T-helper 1 cell treated with Interleukin-12 subunit alpha and Interleukin-12 subunit beta and Interleukin-4 antibody, amounts not matched to agents 30 ng/mL and 1 ng/mL, for 36 hours (primary cell): ENCODE results near the gene TM7SF3. TPM values are rescaled to one million over a fixed set of nuclear protein-coding genes. Genes with fewer than 3 reads are reported as not detected.

ENCODE experiments used
- intact Hi-C: fragments of 100-400 bp; cut with micrococcal nuclease; formaldehyde crosslinking; loops from one replicate; pipeline ENCODE4 v1.15.1; 2024
- total RNA-seq: library from RNA; stranded (reverse); gene quantifications from 2 replicates; pipeline ENCODE4 v1.2.3, GENCODE V29; 2022

Gene TM7SF3, protein sequence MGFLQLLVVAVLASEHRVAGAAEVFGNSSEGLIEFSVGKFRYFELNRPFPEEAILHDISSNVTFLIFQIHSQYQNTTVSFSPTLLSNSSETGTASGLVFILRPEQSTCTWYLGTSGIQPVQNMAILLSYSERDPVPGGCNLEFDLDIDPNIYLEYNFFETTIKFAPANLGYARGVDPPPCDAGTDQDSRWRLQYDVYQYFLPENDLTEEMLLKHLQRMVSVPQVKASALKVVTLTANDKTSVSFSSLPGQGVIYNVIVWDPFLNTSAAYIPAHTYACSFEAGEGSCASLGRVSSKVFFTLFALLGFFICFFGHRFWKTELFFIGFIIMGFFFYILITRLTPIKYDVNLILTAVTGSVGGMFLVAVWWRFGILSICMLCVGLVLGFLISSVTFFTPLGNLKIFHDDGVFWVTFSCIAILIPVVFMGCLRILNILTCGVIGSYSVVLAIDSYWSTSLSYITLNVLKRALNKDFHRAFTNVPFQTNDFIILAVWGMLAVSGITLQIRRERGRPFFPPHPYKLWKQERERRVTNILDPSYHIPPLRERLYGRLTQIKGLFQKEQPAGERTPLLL
- 54.1 and 66.3 TPM in 2 replicates for total RNA-seq

DNA sequence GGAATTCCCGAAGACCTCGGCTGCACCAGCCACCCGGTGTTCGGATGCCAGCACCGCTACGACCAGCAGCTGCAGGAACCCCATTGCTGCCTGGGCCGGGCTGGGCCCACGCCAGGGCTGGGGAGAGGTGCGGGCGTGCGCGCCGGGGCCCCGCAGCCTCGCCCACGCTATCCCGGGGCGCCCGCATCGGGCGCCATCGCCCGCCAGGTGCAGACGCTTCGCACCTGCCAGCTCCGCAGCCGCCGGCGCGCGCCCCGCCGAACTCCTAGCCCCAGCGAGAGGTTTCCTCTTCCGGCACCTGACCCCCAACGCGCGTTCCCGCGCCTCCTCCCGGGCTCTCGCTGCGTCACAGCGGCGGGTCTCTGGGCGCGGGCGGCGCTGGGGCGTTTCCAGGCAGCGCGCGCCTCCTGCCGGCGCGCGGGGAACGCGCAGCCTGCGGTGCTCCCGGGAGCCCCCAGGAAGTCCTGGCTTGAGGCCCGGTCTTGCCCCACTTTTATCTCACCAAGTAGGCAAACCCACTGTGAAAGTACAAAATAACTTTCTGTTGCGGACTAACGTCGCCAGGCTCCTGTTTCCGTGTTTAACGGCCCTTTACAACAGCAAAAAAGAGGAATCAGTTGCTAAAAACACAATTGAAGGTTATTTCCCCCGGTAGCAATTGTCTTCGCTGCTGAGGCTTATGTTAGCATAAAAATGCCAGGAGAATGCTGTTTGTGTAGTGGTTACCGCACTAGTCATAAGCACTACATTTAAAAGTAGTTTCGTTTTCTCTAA is at the start of gene TM7SF3:
Gene TM7SF3 (minus strand): TSS at position 300 of the 774 bp plus-strand sequence. CDS start 216 bp downstream, at position 84.
- intact Hi-C loops: loop anchor here (1.0 to 10.0 kb wide), 15 partner anchors 8 to 1959 kb away; partner anchors contain the start of genes CCDC91, FGFR1OP2, ITPR2 and MED21

DNA sequence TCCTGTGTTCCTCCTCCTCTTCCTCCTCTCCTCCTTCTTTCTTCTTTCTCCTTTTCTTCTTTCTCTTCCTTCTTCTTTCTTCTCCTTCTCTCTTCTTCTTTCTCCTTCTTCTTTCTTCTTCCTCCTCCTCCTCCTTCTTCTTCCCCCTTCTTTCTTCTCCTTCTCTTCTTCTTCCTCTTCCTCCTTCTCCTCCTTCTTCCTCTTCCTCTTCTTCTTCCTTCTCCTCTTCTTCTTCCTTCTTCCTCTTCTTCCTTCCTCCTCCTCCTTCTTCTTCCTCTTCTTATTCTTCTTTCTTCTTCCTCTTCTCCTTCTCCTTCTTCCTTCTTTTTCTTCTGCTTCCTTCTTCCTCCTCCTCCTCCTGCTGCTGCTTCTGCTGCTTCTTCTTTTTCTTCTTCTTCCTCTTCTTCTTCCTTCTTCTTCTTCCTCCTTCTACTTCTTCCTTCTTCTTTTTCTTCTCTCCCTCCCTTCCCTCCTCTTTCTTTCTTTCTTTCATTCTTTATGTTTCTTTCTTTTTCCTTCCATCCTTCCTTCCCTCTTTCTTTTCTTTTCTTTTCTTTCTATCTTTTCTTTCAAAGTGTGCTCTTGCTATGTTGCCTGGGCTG is 49.2 kb upstream of the TM7SF3 start:
- intact Hi-C loops: no loop called here

DNA sequence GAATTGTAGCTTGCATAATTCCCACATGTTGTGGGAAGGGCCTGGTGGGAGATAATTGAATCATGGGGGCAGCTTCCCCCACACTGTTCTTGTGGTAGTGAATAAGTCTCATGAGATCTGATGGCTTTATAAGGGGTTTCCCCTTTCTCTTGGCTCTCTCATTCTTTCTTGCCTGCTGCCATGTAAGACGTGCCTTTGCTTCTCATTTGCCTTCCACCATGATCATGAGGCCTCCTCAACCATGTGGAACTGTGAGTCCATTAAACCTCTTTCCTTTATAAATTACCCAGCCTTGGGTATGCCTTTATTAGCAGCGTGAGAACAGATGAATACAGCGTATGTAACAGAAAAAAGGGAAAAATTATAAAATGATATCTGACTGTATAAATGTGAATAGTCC is 47.1 kb upstream of the TM7SF3 start:
- intact Hi-C loops: no loop called here

DNA sequence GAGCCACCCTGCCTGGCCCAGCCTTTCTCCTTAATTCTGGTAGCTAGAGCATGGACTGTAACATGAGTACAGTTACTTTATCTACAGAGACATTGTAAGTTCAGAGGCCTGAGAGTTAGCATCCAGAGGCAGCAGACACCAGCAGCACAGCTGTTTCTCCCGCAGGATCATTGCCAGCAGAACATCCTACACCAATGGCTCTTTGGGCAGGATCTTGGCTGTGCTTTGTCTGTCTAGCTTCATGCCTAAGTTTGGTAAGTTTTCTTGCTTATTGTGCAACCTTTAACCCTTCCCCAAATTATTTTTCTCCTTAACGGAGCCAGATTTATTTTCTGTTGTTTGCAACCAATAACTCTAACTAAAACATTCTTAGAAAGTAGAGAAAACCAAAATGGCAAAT is 46.6 kb upstream of the TM7SF3 start:
- intact Hi-C loops: no loop called here

DNA sequence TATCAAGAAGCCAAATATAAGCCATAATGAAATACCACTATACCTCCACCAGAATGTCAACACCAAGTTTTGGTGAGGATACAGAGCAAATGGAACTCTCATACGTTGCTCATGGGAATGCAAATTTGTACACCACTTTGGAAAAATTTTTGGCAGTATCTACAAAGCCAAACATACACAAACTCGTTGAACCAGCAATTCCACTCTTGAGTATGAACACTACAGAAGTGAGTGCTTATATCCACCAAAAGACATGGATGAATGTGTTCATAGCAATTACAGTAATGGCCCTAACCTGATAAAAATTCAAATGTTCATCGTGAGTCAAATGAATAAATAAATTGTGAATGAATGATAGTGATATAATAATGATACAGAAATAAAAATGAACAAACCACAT is 43.4 kb upstream of the TM7SF3 start:
- intact Hi-C loops: no loop called here

DNA sequence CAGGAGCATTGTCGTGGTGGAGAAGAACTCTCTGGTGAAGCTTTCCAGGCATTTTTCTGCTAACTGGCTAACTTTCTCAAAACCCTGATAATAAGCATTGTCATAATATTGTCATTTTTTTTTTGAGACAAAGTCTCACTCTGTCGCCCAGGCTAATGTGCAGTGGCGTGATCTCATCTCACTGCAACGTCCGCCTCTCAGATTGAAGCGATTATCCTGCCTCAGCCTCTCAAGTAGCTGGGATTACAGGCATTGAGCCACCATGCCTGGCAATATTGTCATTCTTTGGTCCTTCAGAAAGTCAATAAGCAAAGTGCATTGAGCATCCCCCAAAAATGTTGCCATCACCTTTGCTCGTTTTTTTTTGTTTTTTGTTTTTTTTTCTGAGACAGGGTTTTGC is 41.8 kb upstream of the TM7SF3 start:
- intact Hi-C loops: no loop called here

DNA sequence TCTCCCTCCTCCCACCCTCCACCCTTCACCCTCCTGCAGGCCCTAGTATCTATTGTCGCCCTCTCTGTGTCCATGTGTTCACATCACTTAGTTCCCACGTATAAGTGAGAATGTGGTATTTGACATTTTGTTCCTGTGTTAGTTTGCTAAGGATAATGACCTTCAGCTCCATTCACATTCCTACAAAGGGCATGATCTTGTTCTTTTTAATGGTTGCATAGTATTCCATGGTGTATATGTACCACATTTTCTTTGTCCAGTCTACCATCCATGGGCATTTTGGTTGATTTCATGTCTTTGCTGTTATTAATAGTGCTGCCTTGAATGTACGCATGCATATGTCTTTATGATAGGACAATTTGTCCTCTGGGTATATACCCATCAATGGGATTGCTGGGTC is 38.6 kb upstream of the TM7SF3 start:
- intact Hi-C loops: no loop called here

DNA sequence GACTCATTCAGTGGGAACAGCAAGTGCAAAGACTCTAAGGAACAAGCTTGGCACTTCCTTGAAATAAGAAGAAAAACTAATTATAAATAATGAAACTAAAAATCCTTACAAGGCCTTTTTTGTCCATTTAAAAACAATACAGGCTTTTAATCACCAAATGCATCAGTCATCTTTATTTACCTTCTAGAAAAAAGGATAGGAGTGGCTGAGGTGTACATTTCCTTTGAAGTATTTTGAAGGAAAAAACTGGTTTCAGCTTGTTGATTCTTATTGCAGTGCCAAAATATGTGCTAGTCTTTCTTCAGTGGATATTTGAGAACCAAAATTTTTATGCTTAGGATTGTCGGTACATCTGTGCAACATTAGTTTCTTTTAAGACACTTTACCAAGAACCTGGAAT is 38.0 kb upstream of the TM7SF3 start:
- intact Hi-C loops: no loop called here

DNA sequence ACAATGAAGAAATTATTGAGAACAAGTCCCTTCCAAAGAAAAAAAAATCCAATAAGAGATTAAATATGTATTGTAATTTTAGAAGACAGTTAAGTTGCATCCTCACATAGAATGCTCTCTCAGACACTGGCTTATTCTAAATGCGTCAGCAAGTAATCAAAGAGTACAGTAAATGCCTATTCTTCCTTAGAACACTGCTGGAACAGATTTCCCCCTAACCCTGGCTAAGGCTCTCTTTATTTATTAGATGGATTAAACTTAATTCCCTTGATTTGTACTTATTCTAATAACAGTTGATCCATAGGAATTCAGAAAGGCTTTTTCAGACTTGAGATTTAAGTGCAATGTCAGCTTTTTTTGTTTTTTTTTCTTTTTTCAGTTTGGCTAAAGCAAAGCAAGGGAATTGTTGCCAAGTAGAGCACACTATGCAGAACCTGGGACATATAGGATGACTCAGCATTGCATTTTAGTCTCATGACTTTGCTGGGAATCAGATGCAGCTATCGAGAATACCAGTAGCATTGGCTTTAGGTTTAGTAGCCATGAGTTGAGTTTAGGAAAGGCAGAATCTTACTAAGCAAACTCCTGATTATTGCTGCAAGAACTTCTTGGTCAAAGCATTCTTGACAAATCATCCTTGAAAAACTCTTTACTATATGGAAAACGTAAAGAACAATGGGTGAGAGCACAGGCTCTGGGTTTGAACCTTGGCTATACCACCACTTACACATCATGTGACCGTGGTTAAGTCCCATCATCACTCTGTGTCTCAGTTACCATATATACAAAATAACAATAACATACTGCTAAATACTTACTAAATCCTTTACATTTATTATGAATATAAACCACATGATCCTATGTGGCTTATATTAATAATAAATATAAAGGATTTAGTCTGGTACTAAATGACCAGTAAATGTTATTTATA is 34.9 kb upstream of the TM7SF3 start:
- intact Hi-C loops: no loop called here

DNA sequence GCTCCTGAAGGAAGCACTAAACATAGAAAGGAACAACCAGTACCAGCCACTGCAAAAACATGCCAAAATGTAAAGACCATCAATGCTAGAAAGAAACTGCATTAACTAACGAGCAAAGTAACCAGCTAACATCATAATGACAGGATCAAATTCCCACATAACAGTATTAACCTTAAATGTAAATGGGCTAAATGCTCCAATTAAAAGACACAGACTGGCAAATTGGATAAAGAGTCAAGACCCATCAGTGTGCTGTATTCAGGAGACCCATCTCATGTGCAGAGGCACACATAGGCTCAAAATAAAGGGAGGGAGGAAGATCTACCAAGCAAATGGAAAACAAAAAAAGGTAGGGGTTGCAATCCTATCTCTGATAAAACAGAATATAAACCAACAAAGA is 27.8 kb upstream of the TM7SF3 start:
- intact Hi-C loops: loop anchor here (5.0 kb wide), 1 partner anchor 900 kb away; no protein-coding TSS in a partner anchor

DNA sequence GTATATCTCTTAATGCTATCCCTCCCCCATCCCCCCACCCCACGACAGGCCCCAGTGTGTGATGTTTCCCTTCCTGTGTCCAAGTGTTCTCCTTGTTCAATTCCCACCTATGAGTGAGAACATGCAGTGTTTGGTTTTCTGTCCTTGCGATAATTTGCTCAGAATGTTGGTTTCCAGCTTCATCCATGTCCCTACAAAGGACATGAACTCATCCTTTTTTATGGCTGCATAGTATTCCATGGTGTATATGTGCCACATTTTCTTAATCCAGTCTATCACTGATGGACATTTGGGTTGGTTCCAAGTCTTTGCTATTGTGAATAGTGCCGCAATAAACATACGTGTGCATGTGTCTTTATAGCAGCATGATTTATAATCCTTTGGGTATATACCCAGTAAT is 26.5 kb upstream of the TM7SF3 start:
- intact Hi-C loops: loop anchor here (1.0 to 5.0 kb wide), 2 partner anchors 25 to 902 kb away; no protein-coding TSS in a partner anchor

DNA sequence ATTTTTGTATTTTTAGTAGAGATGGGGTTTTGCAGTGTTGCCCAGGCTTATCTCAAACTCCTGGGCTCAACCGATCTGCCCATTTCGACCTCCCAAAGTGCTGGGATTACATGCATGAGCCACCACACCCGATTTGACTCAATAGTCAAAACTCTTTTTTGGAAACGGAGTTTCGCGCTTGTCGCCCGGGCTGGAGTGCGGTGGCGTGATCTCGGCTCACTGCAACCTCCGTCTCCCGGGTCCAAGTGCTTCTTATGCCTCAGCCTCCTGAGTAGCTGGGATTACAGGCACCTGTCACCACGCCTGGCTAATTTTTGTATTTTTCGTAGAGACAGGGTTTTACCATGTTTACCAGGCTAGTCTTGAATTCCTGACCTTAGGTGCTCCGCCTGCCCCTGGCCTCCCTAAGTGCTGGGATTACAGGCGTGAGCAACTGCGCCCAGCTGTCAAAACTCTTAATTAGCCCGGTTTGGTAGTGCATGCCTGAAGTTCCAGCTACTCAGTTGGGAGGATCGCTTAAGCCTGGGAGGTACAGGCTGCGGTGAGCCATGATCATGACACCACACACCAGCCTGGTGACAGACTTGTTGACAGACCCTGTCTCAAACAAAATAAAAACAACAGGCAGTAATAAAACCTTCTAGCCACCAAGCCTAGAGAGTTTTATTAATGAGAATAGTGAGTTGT is 20.6 kb upstream of the TM7SF3 start:
- intact Hi-C loops: loop anchor here (5.0 kb wide), 1 partner anchor 618 kb away; no protein-coding TSS in a partner anchor

DNA sequence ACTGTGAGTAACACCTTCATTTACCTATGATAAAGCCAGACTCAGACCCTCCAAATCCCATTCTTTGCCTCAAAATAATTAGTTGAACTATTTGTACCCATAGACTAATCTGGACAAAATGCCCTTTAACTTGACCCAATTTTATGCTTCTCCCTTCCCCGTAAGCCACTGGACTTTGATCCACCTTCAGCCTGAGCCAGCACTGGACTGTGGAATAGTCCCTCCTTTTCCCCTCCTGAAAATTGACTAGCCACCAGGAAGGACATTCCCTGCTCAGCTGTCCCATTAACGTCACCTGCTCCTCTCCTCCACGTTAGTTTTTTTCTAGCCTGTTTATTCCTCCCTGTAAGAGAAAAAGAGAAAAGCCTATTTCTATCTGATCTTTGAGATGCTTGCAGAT is 18.5 kb upstream of the TM7SF3 start:
- intact Hi-C loops: no loop called here

DNA sequence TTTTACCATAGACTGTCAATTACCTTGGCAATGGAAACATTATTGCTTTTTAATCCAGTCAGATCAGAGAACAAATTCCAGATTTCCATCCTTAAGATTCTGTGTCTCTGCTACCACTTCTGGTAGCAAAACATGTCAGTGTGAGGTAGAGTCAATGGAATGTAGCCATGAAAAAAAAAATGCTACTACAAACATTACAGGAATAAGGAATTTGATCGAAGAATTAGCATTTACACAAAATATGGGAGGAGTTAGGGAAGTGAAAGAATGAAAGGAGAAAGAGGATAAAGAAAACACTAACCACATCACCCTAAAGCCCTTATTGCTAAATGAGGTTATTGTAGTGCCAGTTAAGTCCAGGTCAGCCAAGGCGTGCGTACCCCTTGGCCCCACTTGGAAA is 17.3 kb upstream of the TM7SF3 start:
- intact Hi-C loops: no loop called here

DNA sequence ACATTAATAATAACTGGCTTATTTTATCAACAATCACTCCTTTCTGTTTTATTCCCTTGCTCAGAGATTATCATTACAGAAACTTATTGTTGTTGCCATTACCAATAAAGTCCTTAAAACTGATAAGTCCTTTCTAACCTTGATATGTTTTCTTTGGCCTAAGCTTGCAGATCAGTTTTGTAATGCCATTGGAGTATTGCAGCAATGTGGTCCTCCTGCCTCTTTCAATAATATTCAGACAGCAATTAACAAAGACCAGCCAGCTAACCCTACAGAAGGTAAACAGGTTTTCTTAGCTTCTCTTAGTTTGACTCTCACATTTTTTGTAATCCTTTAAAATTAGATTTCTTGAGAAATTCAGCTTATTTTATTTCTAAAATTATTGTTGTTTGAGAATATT is 12.1 kb upstream of the TM7SF3 start:
- intact Hi-C loops: no loop called here

DNA sequence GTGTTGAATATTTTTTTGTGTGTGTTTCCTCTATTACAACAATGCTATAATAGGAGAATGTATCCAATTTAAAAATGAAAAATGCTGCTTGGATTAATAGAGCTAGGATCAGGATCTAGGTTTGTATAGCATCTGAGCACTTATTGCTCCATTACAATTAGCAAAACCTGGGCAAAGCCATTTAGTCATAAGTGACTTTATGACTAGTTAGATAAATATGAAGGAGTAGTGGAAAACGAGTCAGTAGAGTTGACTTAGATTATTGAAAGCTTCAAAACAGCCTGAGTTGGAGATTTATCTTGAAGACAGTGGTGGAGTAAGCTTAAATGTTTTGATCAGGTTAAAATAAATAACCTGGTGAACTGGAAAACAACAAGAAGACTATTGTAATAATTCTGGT is 10.9 kb upstream of the TM7SF3 start:
- intact Hi-C loops: no loop called here

DNA sequence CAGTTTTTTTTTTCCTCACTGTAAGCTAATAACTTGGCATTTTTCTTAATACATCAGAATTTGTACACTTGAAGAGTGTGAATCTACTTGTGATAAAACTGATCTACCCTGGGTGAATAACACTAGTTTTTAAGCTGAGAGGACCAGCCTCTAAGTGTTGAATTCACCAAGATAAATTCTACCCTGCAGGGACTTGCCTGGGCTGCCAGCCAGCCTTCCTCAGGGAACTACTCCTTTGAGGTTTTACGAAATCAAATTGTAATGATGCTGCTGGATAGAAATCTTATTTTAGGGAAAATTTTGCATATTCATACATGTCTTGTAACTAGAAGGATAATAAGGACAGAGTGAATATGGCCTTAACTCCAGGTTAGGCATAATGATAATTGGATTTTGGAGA is 10.1 kb upstream of the TM7SF3 start:
- intact Hi-C loops: loop anchor here (5.0 kb wide), 1 partner anchor 628 kb away; no protein-coding TSS in a partner anchor

DNA sequence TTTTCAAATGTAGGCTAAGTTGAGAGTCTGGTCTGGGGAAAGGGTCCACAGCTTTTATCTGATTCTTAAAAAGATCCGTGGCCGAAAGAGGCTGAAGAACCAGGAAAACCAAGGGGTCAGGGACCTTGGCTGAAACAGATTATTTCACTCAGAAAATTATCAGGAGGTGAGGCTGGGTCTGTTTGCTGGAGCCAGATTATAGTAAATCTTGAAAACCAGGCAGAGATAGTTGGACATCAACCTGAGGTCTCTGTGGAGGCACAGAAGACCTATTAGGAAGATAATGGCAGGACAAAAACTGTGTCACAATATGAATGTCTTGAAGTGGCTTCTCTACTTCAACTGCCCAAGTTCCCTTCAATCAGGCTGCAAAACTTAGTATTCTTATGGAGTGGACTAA is 6.6 kb upstream of the TM7SF3 start:
- intact Hi-C loops: loop anchor here (5.0 kb wide), 1 partner anchor 632 kb away; no protein-coding TSS in a partner anchor

DNA sequence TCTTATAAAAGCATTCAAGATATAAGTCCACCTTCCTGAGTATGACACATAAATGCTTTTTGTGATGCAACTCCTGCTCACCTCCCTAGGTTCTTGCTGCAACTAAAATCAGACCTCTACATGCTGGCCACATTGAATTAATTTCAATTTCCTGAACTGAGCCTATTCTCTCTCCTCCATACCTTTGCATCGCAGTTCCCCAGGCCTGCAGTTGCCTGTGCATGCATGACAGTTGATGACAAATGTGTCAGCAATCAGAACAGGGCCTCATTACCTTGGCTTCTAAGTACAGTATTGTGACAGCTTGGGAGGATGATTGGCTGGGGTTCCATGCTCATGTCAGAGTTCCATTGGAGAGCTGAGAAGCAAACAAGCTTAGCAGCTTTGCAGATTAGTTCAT is 3.9 kb upstream of the TM7SF3 start:
- intact Hi-C loops: loop anchor here (10.0 kb wide), 1 partner anchor 1963 kb away; a partner anchor contains a TSS
